Renal cortical epithelial cell (primary cell): ENCODE data around the gene ECD. TPM values are rescaled to one million over a fixed set of nuclear protein-coding genes. Genes with fewer than 3 reads are reported as not detected.
"Not testable (repeated sequence)": the region's sequence is repeated elsewhere in the genome, so short reads cannot be mapped to it uniquely, and the experiment has no call there.

Experiments used
- DNase-seq: peaks from one replicate; pipeline ENCODE4 v3.0.0-alpha.2; 2011; ENCODE audit warnings: low read depth
- total RNA-seq: library from RNA; depleted of rRNA; stranded (reverse); fragments of >200 nt; gene quantifications from 2 replicates; pipeline ENCODE4 v1.2.3, GENCODE V29; 2014

ECD gene
- total RNA-seq, 1 donor from 2014 or later, result 32.1 TPM

DNA sequence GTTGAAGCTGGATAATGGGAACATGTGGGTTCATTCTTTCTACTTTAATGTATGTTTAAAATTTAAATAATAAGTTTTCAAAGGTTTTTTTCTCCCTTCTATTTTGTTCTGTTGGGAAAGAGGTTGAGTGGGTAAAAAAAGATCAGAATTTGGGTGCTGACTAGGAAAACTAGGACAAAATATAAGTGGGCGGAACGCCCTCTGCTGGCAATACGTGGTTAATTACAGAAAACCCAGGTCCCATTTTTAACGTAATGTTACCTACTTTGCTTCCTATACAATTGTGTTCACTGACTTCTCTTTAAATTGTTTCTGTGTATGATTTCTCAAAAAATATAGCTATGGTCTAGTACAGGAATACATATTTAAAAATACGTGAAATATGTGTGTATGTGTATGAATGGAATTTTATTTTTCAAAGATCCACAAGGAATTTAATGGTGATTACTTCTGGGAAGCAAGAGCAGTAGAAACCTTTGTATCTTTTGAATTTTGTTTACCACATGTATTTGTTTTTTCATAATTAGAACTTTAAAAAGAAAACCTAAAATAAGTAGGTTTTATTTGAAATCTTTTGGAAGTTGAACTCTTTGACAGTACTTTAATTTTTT, 8.7 kb downstream of the ECD start:
- peak; percentile 43 for DNase-seq

GRCh38 chr10:73156054-73156453, 11.8 kb downstream of the ECD start:
- DNase-seq, result no peak

DNA sequence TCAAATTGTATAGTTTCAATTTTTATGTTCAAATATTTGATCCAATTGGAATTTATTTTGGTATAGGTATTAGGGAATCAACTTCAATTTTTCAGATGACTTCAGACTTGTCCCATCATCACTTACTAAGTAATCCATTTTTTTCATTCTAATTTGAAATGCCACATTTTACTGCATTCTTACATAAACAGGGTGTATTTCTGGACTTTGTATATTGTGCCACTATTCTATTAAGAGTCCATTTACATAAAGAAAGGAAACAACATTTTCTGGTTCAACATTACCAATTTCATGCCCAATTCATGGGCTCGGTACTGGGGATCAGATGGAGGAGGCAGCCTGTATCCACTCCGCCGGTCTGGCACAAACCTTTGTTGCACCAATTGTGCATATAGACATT, 15.8 kb downstream of the ECD start:
- DNase-seq, result no peak

DNA sequence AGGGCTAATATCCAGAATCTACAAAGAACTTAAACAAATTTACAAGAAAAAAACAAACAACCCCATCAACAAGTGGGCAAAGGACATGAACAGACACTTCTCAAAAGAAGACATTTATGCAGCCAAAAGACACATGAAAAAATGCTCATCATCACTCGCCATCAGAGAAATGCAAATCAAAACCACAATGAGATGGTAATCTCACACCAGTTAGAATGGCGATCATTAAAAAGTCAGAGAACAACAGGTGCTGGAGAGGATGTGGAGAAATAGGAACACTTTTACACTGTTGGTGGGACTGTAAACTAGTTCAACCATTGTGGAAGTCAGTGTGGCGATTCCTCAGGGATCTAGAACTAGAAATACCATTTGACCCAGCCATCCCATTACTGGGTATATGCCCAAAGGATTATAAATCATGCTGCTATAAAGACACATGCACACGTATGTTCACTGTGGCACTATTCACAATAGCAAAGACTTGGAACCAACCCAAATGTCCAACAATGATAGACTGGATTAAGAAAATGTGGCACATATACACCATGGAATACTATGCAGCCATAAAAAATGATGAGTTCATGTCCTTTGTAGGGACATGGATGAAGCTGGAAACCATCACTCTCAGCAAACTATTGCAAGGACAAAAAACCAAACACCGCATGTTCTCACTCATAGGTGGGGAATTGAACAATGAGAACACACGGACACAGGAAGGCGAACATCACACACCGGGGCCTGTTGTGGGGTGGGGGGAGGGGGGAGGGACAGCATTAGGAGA, 17.0 kb downstream of the ECD start:
- DNase-seq, result not testable (repeated sequence)

DNA sequence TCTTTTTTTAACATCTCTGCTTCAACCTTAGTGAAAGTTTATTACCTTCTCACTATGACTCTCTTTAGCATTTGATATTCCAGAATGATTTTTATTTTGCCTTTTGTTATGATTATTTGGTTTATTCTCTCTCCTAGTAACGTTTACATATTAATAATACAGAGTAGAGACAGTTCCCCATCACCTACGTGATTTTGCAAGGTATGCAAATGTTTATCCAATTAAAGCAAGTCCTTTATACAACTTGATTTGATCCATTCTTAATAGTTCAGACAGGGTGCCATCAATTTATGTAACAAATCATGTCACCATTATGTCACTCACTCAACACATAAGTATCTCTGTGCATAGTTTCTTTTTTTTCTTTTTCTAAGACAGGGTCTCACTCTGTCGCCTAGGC, 26.2 kb downstream of the ECD start:
- no peak for DNase-seq

DNA sequence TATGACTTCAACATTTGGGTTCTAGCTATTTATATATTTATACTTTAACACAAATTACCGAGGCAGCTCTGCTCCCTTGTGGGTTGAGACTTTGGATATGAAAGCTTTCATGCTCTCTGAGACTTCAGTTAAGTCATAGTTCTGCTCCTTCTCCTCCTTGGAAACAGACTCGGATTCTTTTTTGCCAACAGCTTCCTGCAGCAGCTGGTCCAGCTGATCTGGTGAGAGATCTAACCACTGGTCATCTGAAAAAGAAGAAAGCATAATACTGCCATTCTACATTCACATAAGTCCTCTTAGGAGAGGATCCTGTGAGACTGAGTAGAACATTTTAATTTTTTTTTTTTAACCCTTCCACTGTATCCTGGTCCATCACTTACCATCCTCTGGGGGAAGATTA, 28.6 kb downstream of the ECD start:
- DNase-seq, result no peak

DNA sequence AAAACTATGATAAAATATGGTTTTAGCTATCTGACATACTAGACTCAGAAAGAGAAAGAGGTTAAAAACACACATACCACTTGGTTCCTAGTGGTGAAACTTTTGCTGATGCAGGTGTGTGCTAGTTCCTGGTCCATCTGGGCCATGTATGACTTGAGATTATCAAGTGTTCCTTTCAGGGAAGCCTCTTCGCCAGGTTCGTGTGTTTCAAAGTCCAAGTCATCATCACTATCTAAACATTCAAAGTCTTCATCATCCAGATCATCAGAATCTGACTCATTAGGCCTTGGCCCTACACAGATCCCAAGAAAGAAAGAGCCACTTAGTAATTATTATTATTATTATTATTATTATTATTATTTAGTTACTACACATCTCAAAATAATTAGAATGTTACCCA, 31.2 kb downstream of the ECD start:
- no peak for DNase-seq

GRCh38 chr10:73134727-73135126, 33.1 kb downstream of the ECD start:
- no peak for DNase-seq

- no peak for DNase-seq
These were observed 35.7 kb downstream of the ECD start for GRCh38 chr10:73131913-73132686.

GRCh38 chr10:73131301-73131700, 36.5 kb downstream of the ECD start:
- DNase-seq, result peak; percentile 86

DNA sequence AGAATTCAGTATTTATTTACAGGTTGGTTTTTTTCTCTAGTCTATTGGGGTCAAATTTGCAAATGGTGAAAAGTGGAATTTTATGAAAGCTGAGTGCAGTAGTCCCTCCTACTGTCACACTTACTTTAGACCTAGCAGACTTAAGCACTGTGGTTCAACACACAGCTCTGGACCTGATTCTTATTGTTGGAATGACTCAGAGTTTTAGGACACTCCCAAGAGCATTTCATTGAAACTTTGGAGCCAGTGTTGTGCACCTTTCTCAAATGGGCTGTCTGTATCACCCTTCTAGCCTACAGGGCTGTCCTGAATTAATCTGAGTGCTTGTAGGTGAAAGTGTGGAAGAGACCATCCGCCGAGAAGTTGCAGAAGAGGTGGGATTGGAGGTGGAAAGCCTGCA, 41.5 kb downstream of the ECD start:
- DNase-seq, result no peak

DNA sequence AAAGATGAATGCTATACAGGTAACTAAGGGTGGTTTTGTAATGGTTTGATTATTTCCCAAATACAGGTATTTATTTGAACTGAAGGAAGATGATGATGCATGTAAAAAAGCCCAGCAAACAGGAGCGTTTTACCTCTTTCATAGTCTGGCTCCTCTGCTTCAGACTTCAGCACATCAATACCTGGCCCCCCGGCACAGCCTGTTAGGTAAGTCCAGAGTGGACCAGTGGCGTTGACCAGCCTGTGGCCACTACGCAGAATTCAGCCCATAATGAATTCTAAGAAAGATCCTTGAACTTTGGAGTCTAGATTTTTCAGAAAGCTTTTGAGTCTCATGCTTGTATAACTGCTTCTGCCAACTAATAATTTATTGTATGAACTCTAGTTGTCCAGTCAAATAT, 47.9 kb downstream of the ECD start:
- DNase-seq, result no peak

GRCh38 chr10:73119457-73119856, 48.4 kb downstream of the ECD start:
- DNase-seq, result no peak

GRCh38 chr10:73117976-73118743, 49.6 kb downstream of the ECD start:
- peak; percentile 92 for DNase-seq

GRCh38 chr10:73116017-73116416, 51.8 kb downstream of the ECD start:
- no peak for DNase-seq

GRCh38 chr10:73113551-73113950, 54.3 kb downstream of the ECD start:
- DNase-seq, result no peak

GRCh38 chr10:73112032-73112431, 55.8 kb downstream of the ECD start:
- DNase-seq, result not testable (repeated sequence)

DNA sequence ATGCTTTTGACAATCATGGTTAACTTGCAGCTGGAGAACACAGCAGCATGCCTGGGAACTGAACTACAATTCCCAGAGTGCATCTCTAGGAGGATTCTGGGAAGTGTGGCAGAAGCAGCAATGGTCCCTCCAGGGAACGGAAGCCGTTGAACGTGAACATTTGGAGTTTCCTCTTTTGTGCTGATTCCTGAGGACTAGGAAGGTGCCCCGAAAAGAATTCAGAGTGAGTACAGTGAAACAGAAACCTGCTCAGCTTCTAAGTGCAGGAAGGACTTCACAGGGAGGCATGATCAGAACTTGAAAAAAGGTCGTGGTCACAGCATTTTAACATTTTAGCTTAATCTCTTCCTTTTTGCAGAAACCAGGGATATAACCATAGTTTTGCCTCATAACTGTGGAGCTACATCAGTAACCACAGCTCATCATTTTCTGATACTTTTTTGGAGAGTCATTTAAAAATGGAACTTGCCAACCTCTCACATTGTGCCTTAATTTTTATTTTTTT, 57.4 kb downstream of the ECD start, which contains the start of gene NUDT13:
Gene NUDT13, plus strand, starts transcription at position 111 of the 505 bp plus-strand sequence. CDS start 3,911 bp downstream, outside the sequence.
- DNase-seq, result peak; percentile 84

DNA sequence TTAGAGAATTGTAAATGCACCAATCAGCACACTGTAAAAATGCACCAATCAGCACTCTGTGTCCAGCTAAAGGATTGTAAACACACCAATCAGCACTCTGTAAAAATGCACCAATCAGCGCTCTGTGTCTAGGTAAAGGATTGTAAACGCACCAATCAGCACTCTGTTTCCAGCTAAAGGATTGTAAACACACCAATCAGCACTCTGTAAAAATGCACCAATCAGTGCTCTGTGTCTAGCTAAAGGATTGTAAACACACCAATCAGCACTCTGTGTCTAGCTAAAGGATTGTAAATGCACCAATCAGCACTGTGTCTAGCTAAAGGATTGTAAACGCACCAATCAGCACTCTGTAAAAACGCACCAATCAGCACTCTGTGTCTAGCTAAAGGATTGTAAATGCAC, 58.6 kb downstream of the ECD start:
- DNase-seq, result not testable (repeated sequence)

- no peak for DNase-seq
These were observed 61.5 kb downstream of the ECD start for GRCh38 chr10:73106301-73106700.

DNA sequence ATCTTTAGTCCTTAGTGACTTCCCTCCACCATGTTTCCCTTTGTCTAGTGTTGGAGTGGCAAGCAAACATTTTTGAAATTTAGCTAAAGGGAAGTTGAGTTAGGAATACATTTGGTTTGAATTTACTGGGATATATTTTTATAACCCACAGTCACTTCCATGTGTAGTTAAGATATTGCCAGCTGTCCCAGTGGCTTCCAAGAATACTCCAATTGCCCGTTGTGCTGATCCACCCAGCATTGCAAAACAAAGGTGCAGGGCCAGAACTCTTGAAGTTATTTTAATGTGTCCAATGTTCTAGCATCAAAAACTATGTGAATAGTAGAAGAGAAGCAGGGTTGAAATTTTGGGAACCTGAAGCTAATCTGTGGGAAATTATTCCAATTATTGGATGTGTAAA, 68.7 kb downstream of the ECD start:
- DNase-seq, result no peak

GRCh38 chr10:73097305-73097670, 70.5 kb downstream of the ECD start:
- no peak for DNase-seq
